ENCODE results near the gene PLEKHA5. TPM values are rescaled to one million over a fixed set of nuclear protein-coding genes. Genes with fewer than 3 reads are reported as not detected.

Gene PLEKHA5
- polyA plus RNA-seq, 3 donors: 0.35 to 0.79 (median 0.41) TPM

DNA sequence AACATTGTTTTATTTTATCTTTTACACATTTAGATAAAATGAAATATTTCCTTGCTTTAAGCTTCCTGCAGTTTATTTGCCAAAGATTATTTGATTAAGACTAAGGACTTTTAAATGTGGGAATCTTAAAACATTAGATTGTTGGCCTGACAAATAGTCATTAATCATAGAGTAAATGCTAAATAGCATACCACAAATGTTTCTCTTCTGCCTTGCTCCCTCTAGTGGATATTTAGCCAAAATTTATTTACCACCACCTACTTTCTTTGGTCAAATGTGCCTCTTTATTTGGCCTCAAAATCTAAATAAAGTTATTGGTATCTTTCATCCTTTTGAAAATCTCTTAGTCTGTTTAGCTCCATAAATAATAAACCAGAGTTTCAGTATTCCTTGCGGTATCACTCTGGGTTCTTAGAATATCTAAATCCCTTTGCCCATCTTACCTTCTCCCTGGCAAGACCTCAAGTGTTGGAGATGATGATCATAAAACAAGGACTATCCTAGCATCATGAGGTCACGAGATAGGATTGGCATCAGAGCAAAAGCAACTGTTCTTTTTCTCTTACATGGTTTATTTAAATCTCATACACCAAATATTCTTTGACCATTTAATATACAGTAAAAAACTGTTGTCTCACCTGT, 159.2 kb downstream of the PLEKHA5 start:
- peaks cover 0 to 3% (median 0%) of the 10 kb centered on the region in 3 donors for H3K27me3 Mint-ChIP-seq (ENCODE audit: low read depth in 3 of 3)

DNA sequence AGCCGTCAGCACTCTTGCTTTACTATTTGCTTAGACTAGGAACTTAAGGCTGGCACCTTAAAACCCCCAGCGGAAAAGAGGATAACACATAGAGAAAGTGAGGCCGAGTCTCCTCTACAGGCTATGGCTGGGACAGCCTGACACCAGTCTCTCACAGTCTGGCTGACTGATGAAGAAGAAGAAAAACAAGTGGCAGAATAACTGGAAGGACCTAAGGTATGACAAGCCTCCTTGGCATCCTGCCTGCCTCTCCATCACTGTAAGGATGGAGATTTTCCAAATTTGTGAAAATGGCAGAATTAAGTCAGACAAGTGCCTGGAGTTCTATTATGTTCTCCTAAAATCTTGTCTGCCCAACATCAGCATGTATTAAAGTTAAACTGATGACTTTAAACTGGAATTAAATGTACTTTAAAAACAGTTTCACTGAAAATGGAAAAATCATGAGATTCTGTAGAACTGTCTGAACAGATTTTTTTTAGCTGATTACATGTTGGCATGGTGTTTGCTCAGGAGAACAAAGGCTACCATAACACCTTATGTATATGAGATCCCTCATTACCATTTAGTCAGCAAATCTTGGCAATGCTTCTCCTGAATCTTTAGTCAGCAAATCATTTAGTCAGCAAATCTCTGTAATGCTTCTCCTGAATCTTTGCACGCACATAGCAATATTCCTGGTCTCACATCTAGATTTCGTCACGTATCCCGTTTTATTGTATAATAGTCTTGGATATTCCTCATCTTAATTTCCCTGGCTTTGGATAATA, 169.5 kb downstream of the PLEKHA5 start:
- no peak overlapping the region for H2AFZ ChIP-seq (ENCODE audit: insufficient read depth, low read depth, low read length, poor library complexity, severe bottlenecking)
- H3K4me2 ChIP-seq (replicated peaks; ENCODE audit: extremely low read depth, low read length, poor library complexity, severe bottlenecking): no peak overlapping the region
- H3K27me3 ChIP-seq (ENCODE audit: control insufficient read depth in 2 of 2, insufficient read depth in 2 of 2, low read length in 2 of 2): no peaks in the 10 kb centered on the region
- no peaks in the 10 kb centered on the region for H3K4me1 Mint-ChIP-seq
- no peaks in the 10 kb centered on the region for H3K4me1 ChIP-seq (ENCODE audit: control insufficient read depth in 1 of 2, insufficient read depth in 2 of 2, low read length in 2 of 2)
- H3K36me3 Mint-ChIP-seq: no peaks in the 10 kb centered on the region
- no peaks in the 10 kb centered on the region for H3K36me3 ChIP-seq (replicated peaks in 1 of 2; ENCODE audit: control insufficient read depth in 1 of 2, insufficient read depth in 2 of 2, low read length in 2 of 2)
- H3K27ac ChIP-seq (ENCODE audit: low read depth in 1 of 2, low read length in 2 of 2): no peak overlapping the region
- DNase-seq: no peak
- WGBS (ENCODE audit: insufficient coverage): 100% methylated on average over 2 of the region's 7 CpGs
- H3K27ac Mint-ChIP-seq: peak overlapping the region in 1 of 7 donors; percentile 46
- H3K27me3 Mint-ChIP-seq (ENCODE audit: low read depth in 3 of 3): peaks cover 0 to 2% (median 0%) of the 10 kb centered on the region in 3 donors
- H3K4me3 Mint-ChIP-seq: no peak overlapping the region
- no peaks in the 10 kb centered on the region for H3K9me3 ChIP-seq (replicated peaks in 1 of 2; ENCODE audit: control insufficient read depth in 1 of 2, insufficient read depth in 1 of 2, low read length in 2 of 2)
- TF ChIP-seq, protein P1, sequence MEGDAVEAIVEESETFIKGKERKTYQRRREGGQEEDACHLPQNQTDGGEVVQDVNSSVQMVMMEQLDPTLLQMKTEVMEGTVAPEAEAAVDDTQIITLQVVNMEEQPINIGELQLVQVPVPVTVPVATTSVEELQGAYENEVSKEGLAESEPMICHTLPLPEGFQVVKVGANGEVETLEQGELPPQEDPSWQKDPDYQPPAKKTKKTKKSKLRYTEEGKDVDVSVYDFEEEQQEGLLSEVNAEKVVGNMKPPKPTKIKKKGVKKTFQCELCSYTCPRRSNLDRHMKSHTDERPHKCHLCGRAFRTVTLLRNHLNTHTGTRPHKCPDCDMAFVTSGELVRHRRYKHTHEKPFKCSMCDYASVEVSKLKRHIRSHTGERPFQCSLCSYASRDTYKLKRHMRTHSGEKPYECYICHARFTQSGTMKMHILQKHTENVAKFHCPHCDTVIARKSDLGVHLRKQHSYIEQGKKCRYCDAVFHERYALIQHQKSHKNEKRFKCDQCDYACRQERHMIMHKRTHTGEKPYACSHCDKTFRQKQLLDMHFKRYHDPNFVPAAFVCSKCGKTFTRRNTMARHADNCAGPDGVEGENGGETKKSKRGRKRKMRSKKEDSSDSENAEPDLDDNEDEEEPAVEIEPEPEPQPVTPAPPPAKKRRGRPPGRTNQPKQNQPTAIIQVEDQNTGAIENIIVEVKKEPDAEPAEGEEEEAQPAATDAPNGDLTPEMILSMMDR (IDR thresholded peaks at IDR 0.05): no peak
- intact Hi-C loops (cut with micrococcal nuclease): loop anchor here in 1 of 2 donors (10.0 kb wide), 1 partner anchor 1044 kb away; no protein-coding TSS in a partner anchor
- no peak overlapping the region for H3K9ac ChIP-seq (ENCODE audit: insufficient read depth, low read length, poor library complexity, severe bottlenecking)
- H3K4me3 ChIP-seq (replicated peaks in 1 of 3; ENCODE audit: low read depth in 2 of 3, low read length in 3 of 3): no peak overlapping the region
- peaks cover 0 to 1% (median 0%) of the 10 kb centered on the region in 7 donors for H3K9me3 Mint-ChIP-seq
- H4K20me1 ChIP-seq (ENCODE audit: insufficient read depth, low read length): no peaks in the 10 kb centered on the region
- no peaks in the 10 kb centered on the region for H3K79me2 ChIP-seq (ENCODE audit: insufficient read depth, low read length)

More for the DNA sequence above, 159.2 kb downstream of the PLEKHA5 start:
- H3K4me3 ChIP-seq (replicated peaks in 1 of 3; ENCODE audit: low read depth in 2 of 3, low read length in 3 of 3): no peak overlapping the region
- no peaks in the 10 kb centered on the region for H3K79me2 ChIP-seq (ENCODE audit: insufficient read depth, low read length)
- no peaks in the 10 kb centered on the region for H3K27me3 ChIP-seq (ENCODE audit: control insufficient read depth in 2 of 2, insufficient read depth in 2 of 2, low read length in 2 of 2)
- Mint-ChIP-seq H3K27ac (peak overlapping the region in 1 of 7 donors; percentile 35), H3K9me3 (no peaks in the 10 kb centered on the region), H3K4me1 (no peaks in the 10 kb centered on the region), H3K4me3 (no peak overlapping the region), H3K36me3 (no peaks in the 10 kb centered on the region)
- no peaks in the 10 kb centered on the region for H4K20me1 ChIP-seq (ENCODE audit: insufficient read depth, low read length)
- H3K27ac ChIP-seq (ENCODE audit: low read depth in 1 of 2, low read length in 2 of 2): no peak overlapping the region
- H3K4me2 ChIP-seq (replicated peaks; ENCODE audit: extremely low read depth, low read length, poor library complexity, severe bottlenecking): no peak overlapping the region
- TF ChIP-seq, protein P1 (IDR thresholded peaks at IDR 0.05): peak; percentile 73
- no peaks in the 10 kb centered on the region for H3K9me3 ChIP-seq (replicated peaks in 1 of 2; ENCODE audit: control insufficient read depth in 1 of 2, insufficient read depth in 1 of 2, low read length in 2 of 2)
- WGBS (ENCODE audit: insufficient coverage): no CpG with 5 or more reads among the region's 2 CpGs
- no peak overlapping the region for H3K9ac ChIP-seq (ENCODE audit: insufficient read depth, low read length, poor library complexity, severe bottlenecking)
- DNase-seq: peak in 2 of 3 donors; percentile 10 to 41
- H3K4me1 ChIP-seq (ENCODE audit: control insufficient read depth in 1 of 2, insufficient read depth in 2 of 2, low read length in 2 of 2): no peaks in the 10 kb centered on the region
- intact Hi-C loops (cut with micrococcal nuclease): no loop called here
- H3K36me3 ChIP-seq (replicated peaks in 1 of 2; ENCODE audit: control insufficient read depth in 1 of 2, insufficient read depth in 2 of 2, low read length in 2 of 2): no peaks in the 10 kb centered on the region
- no peak overlapping the region for H2AFZ ChIP-seq (ENCODE audit: insufficient read depth, low read depth, low read length, poor library complexity, severe bottlenecking)
